ENCODE results near the gene MAGI1.

GRCh38 chr3:65419233-65419632 lies 619.5 kb downstream of the MAGI1 start:
- no peak for TF ChIP-seq CTCF (IDR thresholded peaks at IDR 0.05)
- no peak for TF ChIP-seq EZH2 (IDR thresholded peaks at IDR 0.05; ENCODE audit: borderline replicate concordance, insufficient read depth, low read depth, low read length, poor library complexity, severe bottlenecking)
